ENCODE results near the gene HK3.

Gene HK3

DNA sequence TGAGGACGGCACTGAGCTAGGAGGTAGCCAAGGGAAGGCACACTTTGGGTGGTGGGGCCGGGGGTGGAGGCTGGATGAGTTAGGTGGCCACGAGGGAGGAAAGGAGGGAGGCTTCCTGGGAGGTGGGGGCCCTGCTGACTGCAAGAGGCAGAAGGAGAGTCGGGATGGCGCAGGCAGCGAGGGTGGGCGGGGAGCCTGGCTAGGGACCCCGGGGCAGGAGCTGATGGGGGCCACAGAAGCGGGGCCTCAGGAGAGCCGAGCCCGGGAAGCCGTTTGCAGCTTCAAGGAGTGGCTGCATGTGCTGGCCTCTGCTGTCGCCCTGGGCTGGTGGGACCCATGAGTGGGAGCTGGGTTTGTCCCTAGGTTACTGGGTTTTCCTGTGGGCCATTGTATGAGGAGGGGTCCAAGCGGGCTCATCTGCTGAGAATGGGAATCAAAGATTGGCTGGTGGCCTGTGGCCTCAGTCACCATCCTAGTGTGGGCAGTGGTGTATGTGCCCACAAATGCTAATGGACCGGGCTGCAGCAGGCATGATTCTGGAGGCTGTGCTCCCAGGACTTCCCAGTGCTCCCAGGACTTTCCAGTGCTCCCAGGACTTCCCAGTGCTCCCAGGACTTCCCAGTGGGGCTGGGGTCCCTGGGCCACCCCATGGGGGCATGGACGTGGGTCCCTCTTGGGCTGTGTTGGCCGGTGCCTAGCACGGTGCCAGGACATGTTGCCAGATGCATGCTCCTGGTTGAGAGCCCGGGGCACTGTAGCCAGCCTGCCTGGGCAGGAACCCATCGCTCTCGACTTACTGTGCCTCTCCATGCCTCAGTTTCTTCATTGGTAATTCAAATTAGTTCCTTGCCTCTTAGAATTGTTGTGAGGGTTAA is 48.5 kb downstream of the HK3 start:
- no peak for DNase-seq (ENCODE audit: low read depth in 2 of 2)

DNA sequence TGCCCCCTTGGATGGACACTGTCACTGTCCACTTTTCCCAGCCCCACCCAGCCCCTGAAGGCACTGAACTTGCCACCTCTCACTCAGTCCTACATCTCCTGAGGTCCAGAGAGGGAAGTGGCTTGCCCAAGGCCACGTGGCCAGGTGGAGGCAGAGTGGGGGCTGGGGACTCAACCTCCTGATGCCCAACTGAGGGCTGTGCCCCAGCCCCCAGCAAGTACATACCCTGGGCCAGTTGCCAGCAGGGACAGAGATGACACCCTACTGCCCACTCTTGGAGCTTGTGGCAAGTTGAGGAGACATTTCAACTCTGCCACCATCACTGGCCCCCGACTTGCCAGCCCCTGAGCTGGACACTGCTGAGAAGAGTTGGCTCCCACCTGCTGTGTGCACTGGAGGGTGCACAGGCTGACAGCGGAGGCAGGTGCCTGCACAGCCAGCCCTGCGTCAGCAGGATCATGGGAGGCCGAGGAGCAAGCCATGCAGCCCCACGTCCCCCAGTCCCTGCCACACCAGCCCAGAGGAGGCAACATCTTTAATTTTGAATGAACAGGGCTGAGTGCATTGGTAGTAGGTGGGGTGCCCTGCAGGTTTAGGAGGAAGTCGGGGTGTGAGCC is 49.4 kb downstream of the HK3 start:
- no peak for DNase-seq (ENCODE audit: low read depth in 2 of 2)

DNA sequence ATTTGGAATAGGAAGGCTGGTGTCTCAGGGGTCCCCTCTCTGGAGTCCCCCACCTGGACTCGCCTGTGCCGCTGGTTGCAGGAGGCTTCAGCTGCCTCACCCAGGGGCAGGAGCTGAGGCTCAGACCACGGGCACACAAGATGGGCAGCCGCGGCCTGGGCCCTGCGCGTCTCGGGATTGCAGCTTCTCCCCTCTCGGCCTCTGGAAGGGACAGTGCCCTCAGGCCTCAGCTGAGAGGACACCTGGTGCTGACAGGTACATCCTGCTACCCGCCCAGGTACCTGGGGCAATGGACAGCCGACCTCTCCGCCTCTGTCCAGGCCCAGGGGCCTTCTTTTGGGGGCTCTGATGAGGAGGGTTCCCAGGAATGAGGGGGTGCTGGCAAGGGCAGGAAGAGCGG is 50.5 kb downstream of the HK3 start:
- no peak for DNase-seq (ENCODE audit: low read depth in 2 of 2)

DNA sequence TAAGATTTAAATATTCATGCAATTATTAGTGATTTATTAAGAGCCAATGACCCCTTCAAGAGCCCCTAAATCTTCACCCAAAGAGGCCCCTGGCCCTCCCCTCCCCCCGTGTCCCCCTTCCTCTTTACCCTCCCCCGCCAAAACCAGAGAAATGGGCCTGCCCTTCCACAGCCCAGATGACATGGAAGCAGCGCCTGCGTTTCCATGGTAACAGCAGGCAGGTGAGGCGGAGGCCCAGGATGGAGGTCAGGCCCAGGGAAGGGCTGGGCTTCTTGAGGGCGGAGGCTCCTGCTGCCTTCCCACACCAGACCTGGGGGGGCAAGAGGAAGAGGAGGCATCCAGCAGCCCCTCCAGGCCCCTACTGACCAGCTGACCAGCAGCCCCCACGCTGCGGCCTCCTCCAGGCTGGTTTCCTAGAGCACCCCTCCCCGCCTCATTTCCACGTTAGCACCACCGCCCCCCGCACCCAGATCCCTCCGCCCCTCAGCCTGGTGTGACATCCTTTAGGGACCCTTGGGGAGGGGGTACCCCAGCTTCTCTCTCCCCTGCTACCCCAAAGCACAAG is 51.3 kb downstream of the HK3 start:
- no peak for DNase-seq (ENCODE audit: low read depth in 2 of 2)

DNA sequence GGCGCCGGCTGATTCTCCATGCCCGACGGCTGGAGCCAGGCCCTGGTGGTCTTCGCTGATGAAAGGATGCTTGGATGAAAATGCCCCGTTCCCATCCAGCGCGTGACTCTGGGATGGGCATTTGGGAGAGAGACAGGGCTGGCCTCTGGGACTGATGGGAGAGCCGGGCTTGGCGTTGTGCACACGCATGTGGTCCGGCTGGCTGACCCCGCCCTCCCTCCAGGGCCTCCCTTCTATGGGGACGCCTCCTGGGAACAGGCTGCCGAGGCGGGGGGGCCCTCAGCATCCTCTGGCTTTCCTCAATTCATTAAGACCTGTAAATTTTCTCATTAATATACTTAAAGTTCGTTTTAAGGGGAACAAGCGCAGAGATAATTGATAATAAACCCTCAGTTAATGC is 52.0 kb downstream of the HK3 start:
- no peak for DNase-seq (ENCODE audit: low read depth in 2 of 2)

DNA sequence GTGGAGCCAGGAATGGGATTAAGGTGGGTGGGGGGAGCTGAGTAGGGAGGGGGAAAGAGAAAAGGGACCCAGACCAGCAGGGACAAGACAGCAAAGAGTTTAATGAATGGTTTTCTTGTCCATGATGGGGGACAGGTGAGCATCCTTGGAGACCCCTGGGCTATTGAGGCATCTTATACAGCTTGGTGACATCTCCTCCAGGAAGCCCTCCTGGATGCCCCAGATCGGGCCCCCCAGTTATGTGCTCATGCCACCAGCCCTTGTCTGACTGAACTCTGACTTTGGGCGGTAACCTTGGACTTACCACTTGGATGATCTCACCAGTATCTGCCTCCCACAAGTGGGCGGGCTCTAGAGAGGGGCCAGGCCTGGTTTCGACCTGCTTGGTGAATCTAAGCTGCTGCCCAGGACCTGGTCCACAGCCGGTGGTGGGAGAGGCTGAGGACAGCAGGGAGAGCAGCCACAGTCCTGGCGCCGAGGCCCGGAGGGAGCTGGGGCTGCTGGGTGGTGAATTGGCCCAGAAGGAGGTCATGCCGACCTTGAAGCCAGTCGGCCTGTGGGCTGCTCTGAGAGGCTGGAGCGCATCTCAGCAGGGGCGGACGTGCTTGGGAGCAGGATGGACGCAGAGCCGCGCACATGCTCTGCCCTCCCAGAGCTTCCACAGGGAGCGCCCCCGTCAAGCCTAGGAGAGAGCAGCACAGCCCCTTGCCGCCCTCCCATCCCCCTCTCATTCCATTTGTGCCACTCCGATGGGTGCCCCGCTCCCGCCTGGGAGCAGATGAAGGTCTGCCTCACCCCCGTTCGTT is 52.6 kb downstream of the HK3 start:
- DNase-seq (ENCODE audit: low read depth in 2 of 2), result no peak

DNA sequence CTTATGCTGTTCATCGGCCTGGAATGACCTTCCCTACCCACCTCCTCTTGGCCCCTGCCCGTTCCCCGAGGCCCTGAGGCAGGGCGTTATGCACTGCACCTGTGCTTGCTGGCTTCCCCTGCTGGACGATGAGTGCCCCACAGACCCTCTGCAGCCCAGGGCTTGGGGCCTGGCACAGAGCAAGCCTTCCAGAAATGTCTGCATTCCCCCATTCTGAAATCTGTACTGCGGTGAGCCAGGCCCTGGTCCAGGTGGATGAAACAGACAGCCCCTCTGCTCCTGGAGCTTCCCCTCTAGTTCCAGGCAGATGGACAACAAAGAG is 53.8 kb downstream of the HK3 start:
- no peak for DNase-seq (ENCODE audit: low read depth in 2 of 2)

DNA sequence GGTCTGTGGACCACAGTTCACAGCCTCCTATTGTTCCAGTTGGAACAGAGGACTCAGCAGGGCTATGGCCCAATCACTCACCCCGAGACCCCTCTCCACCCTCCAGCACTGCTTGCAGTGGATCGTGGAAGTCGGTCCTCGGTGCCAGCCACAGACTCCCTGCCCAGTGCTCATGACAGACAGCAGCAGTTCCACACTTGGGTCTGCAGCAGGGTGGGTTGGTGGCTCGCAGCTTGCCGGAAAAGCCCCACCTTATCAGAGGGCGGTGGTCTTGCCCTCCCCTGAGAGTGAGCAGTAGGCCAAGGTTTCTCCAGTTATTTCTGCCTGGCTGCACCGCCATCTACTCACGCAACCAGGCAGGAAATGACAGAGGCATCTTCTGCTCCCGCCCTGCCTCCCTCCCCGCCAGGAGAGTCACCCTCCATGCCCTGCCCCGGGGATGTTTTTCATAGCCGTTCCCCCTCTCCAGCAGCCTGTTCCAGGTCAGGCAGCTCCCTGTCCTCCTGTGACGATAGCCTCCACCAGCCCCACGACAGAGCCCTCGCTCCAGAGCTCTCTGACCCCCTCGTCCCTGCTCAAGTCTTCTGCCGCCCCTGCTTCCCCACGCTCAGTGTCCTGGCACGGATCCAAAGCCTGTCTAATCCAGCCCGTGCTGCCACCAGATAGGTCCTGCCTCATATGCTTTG is 54.3 kb downstream of the HK3 start:
- no peak for DNase-seq (ENCODE audit: low read depth in 2 of 2)

DNA sequence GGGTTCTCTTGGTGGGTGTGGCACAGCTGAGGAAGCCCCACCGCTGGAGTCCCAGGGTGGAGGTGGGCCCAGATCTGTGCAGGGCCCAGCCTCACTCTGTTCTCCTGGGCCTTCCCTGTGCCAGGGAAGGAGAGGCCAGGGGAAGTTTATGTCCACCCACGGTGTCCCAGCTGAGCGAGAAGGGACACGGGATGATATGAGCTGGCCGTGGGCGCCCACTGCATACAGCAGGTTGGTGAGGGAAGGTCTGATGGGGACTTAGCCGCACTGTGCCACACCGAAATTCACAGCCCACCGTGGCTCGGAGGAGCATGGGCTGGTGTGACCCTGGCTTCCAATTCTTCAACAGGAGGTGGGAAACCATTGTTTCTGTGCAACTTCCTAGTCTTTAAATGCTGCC is 54.9 kb downstream of the HK3 start:
- no peak for DNase-seq (ENCODE audit: low read depth in 2 of 2)

DNA sequence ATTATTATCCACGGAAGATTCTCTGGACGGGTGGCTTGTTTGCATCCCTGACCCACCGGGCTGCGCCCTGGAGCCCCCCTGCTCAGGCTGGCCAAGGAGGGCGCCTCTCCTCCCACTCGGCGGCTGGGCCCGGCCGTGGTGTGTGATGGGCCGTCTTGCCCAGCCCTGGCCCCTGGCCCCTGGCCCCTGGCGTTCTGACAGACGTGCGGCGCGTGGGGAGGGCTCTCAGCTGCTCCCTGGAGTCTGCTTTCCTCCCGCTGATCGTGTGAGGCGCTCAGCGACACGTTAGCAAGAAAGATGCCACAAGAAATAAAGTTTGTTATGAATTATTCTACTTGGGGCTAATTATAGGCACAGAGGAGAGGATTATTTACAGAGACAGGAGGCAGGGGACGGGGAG is 55.5 kb downstream of the HK3 start:
- DNase-seq (ENCODE audit: low read depth in 2 of 2), result no peak

DNA sequence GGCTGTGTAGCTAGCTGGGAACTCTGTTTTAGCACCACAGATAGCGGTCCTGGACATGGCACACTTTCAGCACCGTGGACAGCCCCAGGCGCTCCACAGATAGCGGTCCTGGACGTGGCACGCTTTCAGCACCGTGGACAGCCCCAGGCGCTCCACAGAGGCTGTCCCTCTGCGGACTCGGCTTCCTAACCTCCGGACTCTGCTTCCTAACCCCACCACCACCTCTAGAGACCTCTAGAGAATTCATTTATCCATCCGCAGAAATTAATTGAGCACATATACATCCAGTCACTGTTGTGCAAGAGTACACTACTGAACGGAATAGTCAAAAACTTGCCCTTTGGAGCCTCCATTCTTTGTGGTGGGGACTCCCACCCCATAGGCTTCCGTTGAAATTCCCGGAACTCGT is 61.4 kb downstream of the HK3 start:
- DNase-seq (ENCODE audit: low read depth in 2 of 2), result peak; percentile 24 to 29

DNA sequence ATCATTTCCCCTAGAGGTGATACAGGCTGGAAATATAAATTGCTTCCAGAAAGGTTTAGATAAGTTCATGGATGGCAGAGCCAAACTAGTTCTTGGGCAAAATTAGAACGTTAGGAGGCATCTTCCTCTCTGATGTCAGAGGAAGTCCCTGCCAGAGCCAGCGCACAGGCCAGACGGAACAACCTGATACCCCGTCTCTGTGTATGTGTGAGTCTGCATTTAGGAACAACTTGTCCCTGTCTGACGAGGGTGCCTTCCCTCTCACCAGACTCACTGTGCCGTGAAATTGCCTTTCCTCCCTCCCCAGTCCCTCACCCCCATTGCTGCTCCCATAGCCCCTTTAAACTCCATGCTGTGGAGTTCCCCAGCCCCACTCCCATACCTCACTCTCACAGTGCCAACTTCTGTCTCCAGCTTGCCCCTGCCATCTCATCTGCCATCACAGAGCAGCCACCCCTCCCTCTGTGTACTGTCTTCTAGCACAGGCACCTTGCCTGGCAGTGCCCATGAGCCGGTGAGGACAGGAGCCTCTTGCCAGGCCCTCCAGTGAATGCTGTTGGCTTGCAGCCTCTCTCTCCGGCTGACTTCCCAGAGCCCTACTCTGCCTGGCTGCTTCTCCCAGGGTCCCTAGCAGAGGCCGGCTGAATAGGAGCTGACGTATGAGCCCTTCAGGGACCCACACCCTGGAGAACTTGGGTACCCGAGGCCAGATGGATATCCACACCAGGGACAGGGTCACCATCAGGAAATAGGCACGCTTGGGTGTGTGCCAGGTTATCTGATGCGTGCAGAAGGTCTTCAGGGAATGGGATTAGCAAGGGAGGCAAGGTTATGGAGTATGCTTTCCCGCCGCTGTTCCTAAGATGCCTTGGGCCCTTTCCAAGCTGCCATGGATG is 62.1 kb downstream of the HK3 start:
- no peak for DNase-seq (ENCODE audit: low read depth in 2 of 2)

DNA sequence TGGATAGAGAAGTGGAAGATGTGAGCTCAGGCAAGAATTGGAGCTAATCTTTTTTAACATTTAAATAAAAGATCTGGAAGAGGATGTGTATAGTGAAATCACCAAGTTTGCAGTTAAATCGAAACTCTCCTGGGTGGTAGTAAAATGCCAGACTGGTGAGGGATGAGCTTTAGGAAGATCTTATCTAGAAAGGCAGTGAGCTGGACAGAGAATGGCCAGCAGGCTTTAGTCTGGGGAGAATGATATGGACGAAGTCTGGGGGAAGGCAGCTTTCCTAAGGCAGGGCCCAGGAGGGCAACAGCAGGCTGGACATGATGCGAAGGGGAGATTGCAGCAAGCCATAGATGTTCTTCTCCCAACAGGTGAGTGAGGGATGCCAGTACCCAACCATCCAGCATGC is 63.2 kb downstream of the HK3 start:
- no peak for DNase-seq (ENCODE audit: low read depth in 2 of 2)

DNA sequence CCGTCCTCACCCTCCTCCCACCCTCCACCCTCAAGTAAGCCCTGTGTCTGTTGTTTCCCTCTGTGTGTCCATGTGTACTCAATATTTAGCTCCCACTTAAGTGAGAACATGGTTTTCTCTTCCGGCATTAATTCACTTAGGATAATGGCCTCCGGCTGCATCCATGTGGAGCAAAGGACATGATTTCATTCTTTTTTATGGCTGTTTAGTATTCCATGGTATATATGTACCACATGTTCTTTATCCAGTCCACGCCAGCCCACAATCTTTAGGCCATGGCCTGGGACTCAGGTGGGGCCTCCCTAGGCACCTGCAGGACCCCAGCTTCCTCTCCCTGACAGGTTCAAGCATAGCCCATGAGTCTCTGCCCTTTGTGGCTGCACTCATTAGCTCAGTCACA is 65.9 kb downstream of the HK3 start:
- no peak for DNase-seq (ENCODE audit: low read depth in 2 of 2)

DNA sequence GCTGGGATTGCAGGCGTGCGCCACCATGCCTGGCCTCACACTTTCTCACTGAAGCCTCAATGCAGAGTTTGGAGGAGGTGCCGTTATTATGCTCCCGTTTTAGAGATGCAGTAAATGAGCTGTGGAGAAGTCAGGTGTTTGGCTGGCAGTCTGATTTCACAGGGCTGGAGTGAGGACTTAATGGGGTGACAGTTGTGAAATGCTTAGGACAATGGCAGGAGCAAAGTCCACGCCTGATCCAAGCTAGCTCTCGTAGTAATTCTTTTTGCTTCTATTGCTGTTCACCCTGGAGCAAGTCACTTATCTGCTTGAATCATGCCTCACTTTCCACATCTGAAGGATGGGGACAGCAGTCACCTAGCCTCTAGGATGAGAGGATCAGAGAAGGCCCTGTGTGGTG is 67.0 kb downstream of the HK3 start:
- no peak for DNase-seq (ENCODE audit: low read depth in 2 of 2)

DNA sequence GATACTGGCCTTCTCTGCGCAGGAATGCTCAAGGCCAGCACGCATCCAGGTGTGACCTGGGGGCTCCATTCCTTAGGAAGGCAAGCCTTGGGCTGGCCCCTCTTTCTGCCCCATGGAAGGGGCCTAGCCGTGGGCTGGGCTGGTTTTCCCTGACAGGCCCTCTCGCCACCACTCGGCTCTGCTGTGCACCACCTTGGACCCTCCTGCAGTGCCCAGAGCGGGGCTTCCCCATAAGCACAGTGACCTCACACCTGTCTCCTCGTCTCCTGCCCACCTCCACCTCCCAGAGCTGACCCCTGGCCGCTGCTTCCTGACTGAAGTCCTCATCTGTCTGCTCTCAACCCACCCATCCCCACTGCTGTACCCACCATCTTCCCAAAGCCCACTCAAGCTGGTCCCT is 67.7 kb downstream of the HK3 start:
- DNase-seq (ENCODE audit: low read depth in 2 of 2), result no peak

DNA sequence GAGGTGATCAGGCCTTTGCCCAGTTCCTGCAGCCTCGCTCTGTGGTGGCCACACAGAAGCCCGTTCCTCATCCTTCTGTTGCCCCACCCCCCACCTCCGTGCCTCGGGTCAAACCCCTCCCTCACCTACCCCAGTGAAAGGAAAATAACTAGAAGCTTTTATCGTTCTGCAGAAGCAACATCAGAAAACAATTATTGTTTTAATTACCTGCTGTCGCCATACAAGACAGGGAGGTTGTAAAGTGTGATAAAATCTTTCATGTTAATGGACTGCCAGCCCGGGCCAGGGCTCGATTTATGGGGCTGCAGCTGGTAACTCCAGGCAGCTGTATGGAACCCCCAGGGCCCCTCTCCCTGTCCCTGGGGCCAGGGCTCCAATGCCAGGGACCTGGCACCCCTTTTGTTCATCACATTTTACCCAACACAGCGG is 68.1 kb downstream of the HK3 start:
- DNase-seq (ENCODE audit: low read depth in 2 of 2), result no peak

Data from stimulated activated CD8-positive, alpha-beta memory T cell treated with anti-CD3 and anti-CD28 coated beads, Interleukin-7, amount 100 ng/mL, for 1 hour (primary cell).